OCI-LY3 (cell line): ENCODE measurements around the gene PTPRM.

Source experiments
- EZH2phosphoT487 ChIP-seq: fragments of 200-600 bp; shearing (Covaris generic); IDR thresholded peaks from 2 replicates; pipeline ENCODE4 v1.6.1; 2018; ENCODE audit warnings: antibody characterized with exemption, mixed run types, low read depth
- TF ChIP-seq, protein P1 (sequence below): fragments of 200-600, 300-600 bp; sonication (generic); IDR thresholded peaks from 2 replicates; pipeline ENCODE4 v1.5.1; 2014; ENCODE audit warnings: antibody characterized with exemption, low read length, low read depth

DNA sequence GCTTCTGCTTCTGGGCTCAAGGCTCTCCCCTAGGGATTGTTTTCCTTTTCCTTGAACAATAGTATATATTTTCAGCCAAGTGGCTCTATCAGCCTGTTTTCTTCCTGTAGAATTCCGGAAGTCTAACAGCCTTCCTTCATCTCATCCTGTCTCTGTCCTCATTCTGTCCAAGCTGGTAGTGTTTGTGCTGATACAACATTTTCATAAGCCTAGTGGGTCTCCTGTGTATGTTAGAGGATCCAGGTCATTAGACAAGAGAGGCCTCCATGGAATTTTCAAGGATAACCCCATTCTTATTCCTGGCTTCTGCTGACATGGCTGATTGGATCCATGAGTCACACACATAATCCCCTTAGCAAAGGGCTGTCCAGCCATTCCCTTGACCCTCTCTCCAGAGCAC lies 467.6 kb downstream of the PTPRM start:
- TF ChIP-seq, protein P1, sequence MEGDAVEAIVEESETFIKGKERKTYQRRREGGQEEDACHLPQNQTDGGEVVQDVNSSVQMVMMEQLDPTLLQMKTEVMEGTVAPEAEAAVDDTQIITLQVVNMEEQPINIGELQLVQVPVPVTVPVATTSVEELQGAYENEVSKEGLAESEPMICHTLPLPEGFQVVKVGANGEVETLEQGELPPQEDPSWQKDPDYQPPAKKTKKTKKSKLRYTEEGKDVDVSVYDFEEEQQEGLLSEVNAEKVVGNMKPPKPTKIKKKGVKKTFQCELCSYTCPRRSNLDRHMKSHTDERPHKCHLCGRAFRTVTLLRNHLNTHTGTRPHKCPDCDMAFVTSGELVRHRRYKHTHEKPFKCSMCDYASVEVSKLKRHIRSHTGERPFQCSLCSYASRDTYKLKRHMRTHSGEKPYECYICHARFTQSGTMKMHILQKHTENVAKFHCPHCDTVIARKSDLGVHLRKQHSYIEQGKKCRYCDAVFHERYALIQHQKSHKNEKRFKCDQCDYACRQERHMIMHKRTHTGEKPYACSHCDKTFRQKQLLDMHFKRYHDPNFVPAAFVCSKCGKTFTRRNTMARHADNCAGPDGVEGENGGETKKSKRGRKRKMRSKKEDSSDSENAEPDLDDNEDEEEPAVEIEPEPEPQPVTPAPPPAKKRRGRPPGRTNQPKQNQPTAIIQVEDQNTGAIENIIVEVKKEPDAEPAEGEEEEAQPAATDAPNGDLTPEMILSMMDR: no peak
- no peak for TF ChIP-seq EZH2phosphoT487
